Left renal pelvis (tissue), 4 donors: ENCODE measurements around the gene CCDC124. TPM values are rescaled to one million over a fixed set of nuclear protein-coding genes. Genes with fewer than 3 reads are reported as not detected.
"Not testable (repeated sequence)": the region's sequence is repeated elsewhere in the genome, so short reads cannot be mapped to it uniquely, and the experiment has no call there.

ENCODE experiments used
- DNase-seq, 4 donors: peaks; one replicate each; pipeline ENCODE4 v3.0.0-alpha.2; 2013; ENCODE audit warnings: low read depth in 4 of 4, low spot score in 3 of 4
- polyA plus RNA-seq, 4 donors: library from polyadenylated mRNA; unstranded; fragments of 120-200 nt; gene quantifications; one replicate each; pipeline ENCODE4 v1.2.1, GENCODE V29; 2013; ENCODE audit not compliant: insufficient read length in 4 of 4

The CCDC124 gene, protein sequence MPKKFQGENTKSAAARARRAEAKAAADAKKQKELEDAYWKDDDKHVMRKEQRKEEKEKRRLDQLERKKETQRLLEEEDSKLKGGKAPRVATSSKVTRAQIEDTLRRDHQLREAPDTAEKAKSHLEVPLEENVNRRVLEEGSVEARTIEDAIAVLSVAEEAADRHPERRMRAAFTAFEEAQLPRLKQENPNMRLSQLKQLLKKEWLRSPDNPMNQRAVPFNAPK
- 10 to 100 TPM; 42.7 to 85.4 (median 54.5) TPM for polyA plus RNA-seq

GRCh38 chr19:17932485-17933338 lies at the start of gene CCDC124:
TSS of gene CCDC124 (plus strand) at chr19:17933015. CDS start at chr19:17936421, 3,406 bp downstream.
- DNase-seq, result peak in 2 of 4 donors; percentile 81 to 87

- DNase-seq, result no peak
These were observed 49.0 kb upstream of the CCDC124 start for GRCh38 chr19:17883627-17884410.

GRCh38 chr19:17886515-17886914 lies 46.3 kb upstream of the CCDC124 start:
- DNase-seq, result no peak

- DNase-seq, result not testable (repeated sequence)
These were observed 45.6 kb upstream of the CCDC124 start for GRCh38 chr19:17887221-17887620.

GRCh38 chr19:17888260-17888659 lies 44.6 kb upstream of the CCDC124 start:
- no peak for DNase-seq

- DNase-seq, result peak in 3 of 4 donors; percentile 31 to 58 (median 42)
These were observed 43.1 kb upstream of the CCDC124 start for GRCh38 chr19:17889609-17890214.

DNA sequence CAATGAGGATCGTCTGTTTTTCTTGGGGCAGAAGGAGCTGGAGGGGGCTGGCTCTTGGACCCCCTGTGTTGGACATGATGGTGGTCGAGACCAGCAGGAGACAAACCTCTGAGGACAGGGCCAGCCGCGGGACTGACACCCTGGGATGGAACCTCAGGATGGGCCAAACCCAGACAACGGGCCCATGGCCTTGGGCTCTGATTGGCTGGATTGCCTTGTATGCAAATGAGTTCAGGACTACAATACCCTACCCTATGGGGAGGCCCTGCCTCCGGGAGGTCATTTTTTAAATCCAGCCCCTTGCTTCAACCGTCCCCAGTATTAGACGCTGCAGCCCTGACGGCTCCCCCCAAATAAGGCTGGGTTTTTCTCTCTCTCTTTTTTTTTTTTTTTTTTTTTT lies 39.0 kb upstream of the CCDC124 start:
- no peak for DNase-seq

- no peak for DNase-seq
These were observed 30.1 kb upstream of the CCDC124 start for GRCh38 chr19:17902701-17903100.

DNA sequence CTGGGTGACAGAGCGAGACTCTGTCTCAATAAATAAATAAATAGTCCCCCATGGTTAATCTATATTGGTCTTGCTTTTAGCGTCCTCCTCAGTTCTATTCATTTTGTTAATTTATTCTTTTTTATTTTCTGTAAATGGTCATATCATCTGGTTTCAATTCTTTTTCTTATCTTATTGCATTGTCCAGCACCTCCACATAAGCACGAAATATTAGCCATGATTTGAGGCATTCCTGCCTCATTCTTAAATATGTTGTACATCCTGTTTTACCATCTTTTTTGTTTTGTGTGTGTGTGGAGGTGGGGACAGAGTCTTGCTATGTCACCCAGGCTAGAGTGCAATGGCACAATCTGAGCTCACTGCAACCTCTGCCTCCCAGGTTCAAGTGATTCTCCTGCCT lies 24.6 kb upstream of the CCDC124 start:
- no peak for DNase-seq

- DNase-seq, result no peak
These were observed 23.6 kb upstream of the CCDC124 start for GRCh38 chr19:17909003-17909732.

GRCh38 chr19:17910791-17911360 lies 21.9 kb upstream of the CCDC124 start:
- no peak for DNase-seq

GRCh38 chr19:17915940-17916593 lies 16.7 kb upstream of the CCDC124 start:
- no peak for DNase-seq

DNA sequence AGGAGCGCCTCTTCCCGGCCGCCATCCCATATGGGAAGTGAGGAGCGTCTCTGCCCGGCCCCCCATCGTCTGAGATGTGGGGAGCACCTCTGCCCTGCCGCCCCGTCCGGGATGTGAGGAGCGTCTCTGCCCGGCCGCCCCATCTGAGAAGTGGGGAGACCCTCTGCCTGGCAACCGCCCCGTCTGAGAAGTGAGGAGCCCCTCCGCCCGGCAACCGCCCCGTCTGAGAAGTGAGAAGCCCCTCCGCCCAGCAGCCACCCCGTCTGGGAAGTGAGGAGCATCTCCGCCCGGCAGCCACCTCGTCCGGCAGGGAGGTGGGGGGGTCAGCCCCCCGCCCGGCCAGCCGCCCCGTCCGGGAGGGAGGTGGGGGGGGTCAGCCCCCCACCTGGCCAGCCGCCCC lies 14.7 kb upstream of the CCDC124 start:
- DNase-seq, result not testable (repeated sequence)

DNA sequence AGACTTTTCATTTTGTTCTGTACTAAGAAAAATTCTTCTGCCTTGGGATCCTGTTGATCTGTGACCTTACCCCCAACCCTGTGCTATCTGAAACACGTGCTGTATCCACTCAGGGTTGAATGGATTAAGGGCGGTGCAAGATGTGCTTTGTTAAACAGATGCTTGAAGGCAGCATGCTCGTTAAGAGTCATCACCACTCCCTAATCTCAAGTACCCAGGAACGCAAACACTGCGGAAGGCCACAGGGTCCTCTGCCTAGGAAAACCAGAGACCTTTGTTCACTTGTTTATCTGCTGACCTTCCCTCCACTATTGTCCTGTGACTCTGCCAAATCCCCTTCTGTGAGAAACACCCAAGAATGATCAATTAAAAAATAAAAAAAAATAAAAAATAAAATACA lies 13.7 kb upstream of the CCDC124 start:
- DNase-seq, result not testable (repeated sequence)

- no peak for DNase-seq
These were observed 12.3 kb upstream of the CCDC124 start for GRCh38 chr19:17920527-17920926.

GRCh38 chr19:17922138-17922537 lies 10.7 kb upstream of the CCDC124 start:
- DNase-seq, result no peak

DNA sequence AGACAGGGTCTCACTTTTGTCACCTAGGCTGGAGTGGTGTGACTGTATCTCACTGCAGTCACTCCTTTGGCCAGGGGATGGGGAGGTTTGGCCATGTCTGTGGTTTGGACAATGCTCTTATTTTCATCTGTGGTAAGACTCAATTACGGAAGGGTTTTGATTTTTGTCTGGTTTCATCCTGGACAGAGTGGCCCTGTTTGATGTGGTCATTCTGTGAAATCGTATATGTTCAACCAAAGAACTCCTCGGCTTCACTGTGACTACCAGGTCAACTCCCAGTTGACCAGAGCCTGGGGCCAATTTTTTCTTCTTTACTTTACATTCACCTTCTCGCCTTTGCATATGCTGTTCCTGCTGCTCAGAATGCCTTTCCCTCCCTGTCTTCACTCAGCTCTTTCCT lies 6.8 kb upstream of the CCDC124 start:
- no peak for DNase-seq

GRCh38 chr19:17929056-17929455 lies 3.8 kb upstream of the CCDC124 start:
- DNase-seq, result no peak

GRCh38 chr19:17931532-17932191 lies 1.2 kb upstream of the CCDC124 start:
- no peak for DNase-seq
